ENCODE data around the gene PSKH1. TPM values are rescaled to one million over a fixed set of nuclear protein-coding genes. Genes with fewer than 3 reads are reported as not detected.
"Not testable (repeated sequence)": the region's sequence is repeated elsewhere in the genome, so short reads cannot be mapped to it uniquely, and the experiment has no call there.

The PSKH1 gene
- total RNA-seq, 1 donor from 2014 or later: 16.6 TPM

GRCh38 chr16:67862623-67863583, 30.2 kb upstream of the PSKH1 start:
- intact Hi-C loops (cut with DNase I): no loop called here
- DNase-seq (peak; percentile 82), ATAC-seq (ENCODE audit: poor library complexity) (peak; percentile 92)

GRCh38 chr16:67864044-67864443, 29.0 kb upstream of the PSKH1 start:
- intact Hi-C loops (cut with DNase I); ATAC-seq (ENCODE audit: poor library complexity); DNase-seq: not testable (repeated sequence)

GRCh38 chr16:67864594-67864993, 28.5 kb upstream of the PSKH1 start:
- ATAC-seq (ENCODE audit: poor library complexity) (no peak), DNase-seq (no peak)
- intact Hi-C loops (cut with DNase I): no loop called here

GRCh38 chr16:67865318-67865717, 27.7 kb upstream of the PSKH1 start:
- ATAC-seq (ENCODE audit: poor library complexity) (no peak), DNase-seq (no peak)
- intact Hi-C loops (cut with DNase I): no loop called here

GRCh38 chr16:67868290-67868689, 24.8 kb upstream of the PSKH1 start:
- DNase-seq: no peak
- ATAC-seq (ENCODE audit: poor library complexity): no peak
- intact Hi-C loops (cut with DNase I): no loop called here

- DNase-seq (no peak), ATAC-seq (ENCODE audit: poor library complexity) (no peak)
- intact Hi-C loops (cut with DNase I): no loop called here
These were observed 23.4 kb upstream of the PSKH1 start for GRCh38 chr16:67869653-67870052.

GRCh38 chr16:67871256-67871655, 21.8 kb upstream of the PSKH1 start:
- DNase-seq (no peak), ATAC-seq (ENCODE audit: poor library complexity) (no peak)
- intact Hi-C loops (cut with DNase I): no loop called here

GRCh38 chr16:67872131-67872630, 20.9 kb upstream of the PSKH1 start:
- DNase-seq: no peak
- intact Hi-C loops (cut with DNase I): no loop called here
- ATAC-seq (ENCODE audit: poor library complexity): no peak

- ATAC-seq (ENCODE audit: poor library complexity) (peak; percentile 97), DNase-seq (peak; percentile 91)
- intact Hi-C loops (cut with DNase I): no loop called here
These were observed 20.2 kb upstream of the PSKH1 start, which contains the start of gene EDC4 for GRCh38 chr16:67872631-67873434. EDC4 (plus strand) TSS chr16:67873052; CDS start chr16:67873262, 210 bp downstream.

- intact Hi-C loops (cut with DNase I): no loop called here
- DNase-seq (no peak), ATAC-seq (ENCODE audit: poor library complexity) (no peak)
These were observed 19.4 kb upstream of the PSKH1 start for GRCh38 chr16:67873435-67874370.

- no peak for DNase-seq
- ATAC-seq (ENCODE audit: poor library complexity): no peak
- intact Hi-C loops (cut with DNase I): no loop called here
These were observed 18.7 kb upstream of the PSKH1 start for GRCh38 chr16:67874372-67874771.

GRCh38 chr16:67877064-67877463, 16.0 kb upstream of the PSKH1 start:
- intact Hi-C loops (cut with DNase I): no loop called here
- ATAC-seq (ENCODE audit: poor library complexity) (no peak), DNase-seq (no peak)

- ATAC-seq (ENCODE audit: poor library complexity) (no peak), DNase-seq (no peak)
- intact Hi-C loops (cut with DNase I): no loop called here
These were observed 14.8 kb upstream of the PSKH1 start for GRCh38 chr16:67878232-67878631.

- intact Hi-C loops (cut with DNase I): no loop called here
- DNase-seq: no peak
- ATAC-seq (ENCODE audit: poor library complexity): no peak
These were observed 14.2 kb upstream of the PSKH1 start for GRCh38 chr16:67878846-67879245.

GRCh38 chr16:67879462-67879861, 13.6 kb upstream of the PSKH1 start:
- intact Hi-C loops (cut with DNase I): no loop called here
- no peak for DNase-seq
- no peak for ATAC-seq (ENCODE audit: poor library complexity)

GRCh38 chr16:67879936-67880335, 13.1 kb upstream of the PSKH1 start:
- no peak for ATAC-seq (ENCODE audit: poor library complexity)
- intact Hi-C loops (cut with DNase I): no loop called here
- DNase-seq: no peak

GRCh38 chr16:67880584-67880983, 12.5 kb upstream of the PSKH1 start:
- no peak for DNase-seq
- no peak for ATAC-seq (ENCODE audit: poor library complexity)
- intact Hi-C loops (cut with DNase I): no loop called here

- DNase-seq: peak; percentile 77
- intact Hi-C loops (cut with DNase I): no loop called here
These were observed 11.4 kb upstream of the PSKH1 start for GRCh38 chr16:67881621-67882161.

More at GRCh38 chr16:67881621-67882161, 11.4 kb upstream of the PSKH1 start:
- ATAC-seq (ENCODE audit: poor library complexity): peak; percentile 65
